ENCODE measurements around the gene CYP19A1. TPM values are rescaled to one million over a fixed set of nuclear protein-coding genes. Genes with fewer than 3 reads are reported as not detected.

CYP19A1 gene
- total and polyA plus RNA-seq, 9 of the 15 experiments (the other 6 are each of a cell fraction or from before 2014, with no cell fraction given) = 0.16 to 0.63 (median 0.47) TPM; not detected in 3

DNA sequence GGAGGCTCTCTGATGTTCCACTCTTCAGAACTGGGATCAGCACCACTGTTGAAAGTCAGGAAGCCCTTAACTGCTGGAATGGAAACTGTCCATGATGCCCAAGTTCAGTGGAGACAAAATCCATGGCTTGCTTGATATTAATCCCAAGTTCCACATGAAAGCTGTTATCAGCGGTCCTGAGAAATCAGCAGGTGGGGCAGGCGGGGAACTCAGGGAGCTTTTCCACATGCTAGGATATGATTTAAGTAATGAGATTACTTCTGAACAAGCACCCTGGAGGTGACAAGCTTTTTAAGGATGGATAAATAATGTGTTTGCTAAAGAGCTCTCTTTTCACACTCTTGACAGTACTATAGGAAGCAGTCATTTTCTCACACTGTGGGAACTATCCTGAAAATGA is 82.9 kb downstream of the CYP19A1 start:
- Histone ChIP-seq H4K20me1 (replicated peaks; ENCODE audit: control insufficient read depth, insufficient read depth, low read length) (no peaks in the 10 kb centered on the region), H3K36me3 (ENCODE audit: control insufficient read depth, insufficient read depth, low read length) (no peaks in the 10 kb centered on the region), H3K9me1 (ENCODE audit: control insufficient read depth, insufficient read depth, low read length) (no peaks in the 10 kb centered on the region), H3K27ac (ENCODE audit: extremely low read depth, low read depth, low read length) (no peak overlapping the region), H3K9me3 (replicated peaks; ENCODE audit: control insufficient read depth, insufficient read depth, low read depth, low read length) (no peaks in the 10 kb centered on the region), H3K4me3 (no peak overlapping the region), H3K79me2 (ENCODE audit: control insufficient read depth, insufficient read depth, low read length) (no peaks in the 10 kb centered on the region), H3K27me3 (ENCODE audit: control insufficient read depth in 2 of 2, insufficient read depth in 2 of 2, low read length in 2 of 2) (peaks cover 2 to 14% of the 10 kb centered on the region in 2 experiments; a peak in 2 of 5 replicates), H3K9ac (ENCODE audit: insufficient read depth in 1 of 2, low read depth in 2 of 2, low read length in 2 of 2) (no peak overlapping the region), H2AFZ (ENCODE audit: low read depth, low read length) (no peak overlapping the region), H3K4me2 (ENCODE audit: insufficient read depth, low read length) (no peak overlapping the region), H3K4me1 (replicated peaks in 1 of 2; ENCODE audit: control insufficient read depth in 2 of 2, insufficient read depth in 2 of 2, low read length in 2 of 2) (peaks cover 0 to 19% of the 10 kb centered on the region in 2 experiments; a peak in 4 of 5 replicates)
- CTCF ChIA-PET (ENCODE audit: low intra/inter-chr PET ratio) = interaction anchor here (0.6 kb wide), 1 partner anchor 70 kb away, joined by 3 read pairs; no protein-coding TSS in a partner anchor
- FAIRE-seq = no peak
- POLR2A ChIA-PET = interaction anchor here (0.6 to 1.3 kb wide), 4 partner anchors 11 to 403 kb away, joined by 3 to 4 read pairs (median 3); no protein-coding TSS in a partner anchor
- WGBS (ENCODE audit: insufficient coverage, low coverage, missing lambda C conversion rate) = 6% methylated on average over 2 of the region's 2 CpGs
- in situ Hi-C loops (cut with MboI) (no loop called here), intact Hi-C loops (cut with micrococcal nuclease) (no loop called here)
- no peak for TF ChIP-seq SNIP1 (IDR thresholded peaks at IDR 0.05; ENCODE audit: low read depth)
- TF ChIP-seq, protein P1, sequence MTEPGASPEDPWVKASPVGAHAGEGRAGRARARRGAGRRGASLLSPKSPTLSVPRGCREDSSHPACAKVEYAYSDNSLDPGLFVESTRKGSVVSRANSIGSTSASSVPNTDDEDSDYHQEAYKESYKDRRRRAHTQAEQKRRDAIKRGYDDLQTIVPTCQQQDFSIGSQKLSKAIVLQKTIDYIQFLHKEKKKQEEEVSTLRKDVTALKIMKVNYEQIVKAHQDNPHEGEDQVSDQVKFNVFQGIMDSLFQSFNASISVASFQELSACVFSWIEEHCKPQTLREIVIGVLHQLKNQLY (CRISPR knock-in tag; conservative IDR thresholded peaks at IDR 0.05) = no peak
- no peak for TF ChIP-seq BCOR (IDR thresholded peaks at IDR 0.05)
- no peak for TF ChIP-seq SRF (CRISPR knock-in tag; IDR thresholded peaks at IDR 0.05)
- TF ChIP-seq, protein P2, sequence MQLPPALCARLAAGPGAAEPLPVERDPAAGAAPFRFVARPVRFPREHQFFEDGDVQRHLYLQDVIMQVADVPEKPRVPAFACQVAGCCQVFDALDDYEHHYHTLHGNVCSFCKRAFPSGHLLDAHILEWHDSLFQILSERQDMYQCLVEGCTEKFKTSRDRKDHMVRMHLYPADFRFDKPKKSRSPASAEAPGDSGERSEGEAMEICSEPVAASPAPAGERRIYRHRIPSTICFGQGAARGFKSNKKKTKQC (CRISPR knock-in tag; IDR thresholded peaks at IDR 0.05) = no peak
- no peak for TF ChIP-seq MYC (IDR thresholded peaks at IDR 0.05; ENCODE audit: low read depth, low read length)
- no peak for TF ChIP-seq MYC (CRISPR knock-in tag; IDR thresholded peaks at IDR 0.05; ENCODE audit: borderline replicate concordance, low read depth)
- no peak for TF ChIP-seq STAG1 (CRISPR knock-in tag; IDR thresholded peaks at IDR 0.05; ENCODE audit: borderline replicate concordance)
- no peak for TF ChIP-seq ZNF3 (CRISPR knock-in tag; IDR thresholded peaks at IDR 0.05)
- TF ChIP-seq SIX5 (IDR thresholded peaks at IDR 0.05; ENCODE audit: borderline replicate concordance in 1 of 2, insufficient read depth in 1 of 2, low read depth in 1 of 2, low read length in 2 of 2) = no peak
- TF ChIP-seq ZNF584 (CRISPR knock-in tag; IDR thresholded peaks at IDR 0.05; ENCODE audit: low read depth) = no peak
- no peak for TF ChIP-seq FOS (IDR thresholded peaks at IDR 0.05; ENCODE audit: extremely low read depth, insufficient read length)
- TF ChIP-seq KDM5B (IDR thresholded peaks at IDR 0.05; ENCODE audit: insufficient replicate concordance, low read depth, low read length) = no peak
- no peak for TF ChIP-seq PTTG1 (tag; IDR thresholded peaks at IDR 0.05; ENCODE audit: low read depth)
- BruUV-seq (replicated peaks) = no TSS peak
- no peak for ATAC-seq
- DNase-seq (ENCODE audit: extremely low read depth in 1 of 4, low spot score in 3 of 4) = no peak

Measured in K562 (cell line).